ENCODE measurements around the gene IDH2.

IDH2 gene

GRCh38 chr15:90049666-90050604, 52.3 kb downstream of the IDH2 start:
- TF ChIP-seq SIN3A (IDR thresholded peaks at IDR 0.05; ENCODE audit: borderline replicate concordance, insufficient read depth, low read length) (no peak), FOXP2 (optimal IDR thresholded peaks at IDR 0.05; ENCODE audit: borderline replicate concordance, extremely low read depth, extremely low read length, insufficient read depth) (no peak), TAF1 (IDR thresholded peaks at IDR 0.05; ENCODE audit: borderline replicate concordance, insufficient read depth, low read length) (no peak), REST (IDR thresholded peaks at IDR 0.05; ENCODE audit: insufficient read depth in 1 of 2, low read depth in 2 of 2, low read length in 2 of 2) (no peak), POLR2AphosphoS5 (IDR thresholded peaks at IDR 0.05; ENCODE audit: low read depth, low read length) (no peak)

GRCh38 chr15:90049030-90049429, 53.2 kb downstream of the IDH2 start:
- no peak for TF ChIP-seq FOXP2 (optimal IDR thresholded peaks at IDR 0.05; ENCODE audit: borderline replicate concordance, extremely low read depth, extremely low read length, insufficient read depth)
- TF ChIP-seq POLR2AphosphoS5 (IDR thresholded peaks at IDR 0.05; ENCODE audit: low read depth, low read length), result no peak
- TF ChIP-seq TAF1 (IDR thresholded peaks at IDR 0.05; ENCODE audit: borderline replicate concordance, insufficient read depth, low read length), result no peak
- TF ChIP-seq REST (IDR thresholded peaks at IDR 0.05; ENCODE audit: insufficient read depth in 1 of 2, low read depth in 2 of 2, low read length in 2 of 2), result no peak
- TF ChIP-seq SIN3A (IDR thresholded peaks at IDR 0.05; ENCODE audit: borderline replicate concordance, insufficient read depth, low read length), result no peak

- TF ChIP-seq TAF1 (IDR thresholded peaks at IDR 0.05; ENCODE audit: borderline replicate concordance, insufficient read depth, low read length), result no peak
- TF ChIP-seq FOXP2 (optimal IDR thresholded peaks at IDR 0.05; ENCODE audit: borderline replicate concordance, extremely low read depth, extremely low read length, insufficient read depth), result no peak
- TF ChIP-seq POLR2AphosphoS5 (IDR thresholded peaks at IDR 0.05; ENCODE audit: low read depth, low read length), result no peak
- TF ChIP-seq REST (IDR thresholded peaks at IDR 0.05; ENCODE audit: insufficient read depth in 1 of 2, low read depth in 2 of 2, low read length in 2 of 2), result no peak
- TF ChIP-seq SIN3A (IDR thresholded peaks at IDR 0.05; ENCODE audit: borderline replicate concordance, insufficient read depth, low read length), result no peak
These were observed 54.2 kb downstream of the IDH2 start for GRCh38 chr15:90047956-90048575.

GRCh38 chr15:90046911-90047392, 55.3 kb downstream of the IDH2 start:
- TF ChIP-seq POLR2AphosphoS5 (IDR thresholded peaks at IDR 0.05; ENCODE audit: low read depth, low read length) (no peak), REST (IDR thresholded peaks at IDR 0.05; ENCODE audit: insufficient read depth in 1 of 2, low read depth in 2 of 2, low read length in 2 of 2) (no peak), TAF1 (IDR thresholded peaks at IDR 0.05; ENCODE audit: borderline replicate concordance, insufficient read depth, low read length) (no peak), SIN3A (IDR thresholded peaks at IDR 0.05; ENCODE audit: borderline replicate concordance, insufficient read depth, low read length) (no peak), FOXP2 (optimal IDR thresholded peaks at IDR 0.05; ENCODE audit: borderline replicate concordance, extremely low read depth, extremely low read length, insufficient read depth) (no peak)

Measured in PFSK-1 (cell line).